GM18517 (cell line): ENCODE results near the gene MT3.
A peak's percentile ranks its signal among the peaks of the same experiment; 100 is the strongest.
"Not testable (repeated sequence)": the region's sequence is repeated elsewhere in the genome, so short reads cannot be mapped to it uniquely, and the experiment has no call there.

Experiments used
- ATAC-seq: cut with Tn5 transposase; IDR thresholded peaks from one replicate; pipeline ENCODE4 v1.9.1; 2021; ENCODE audit warnings: mild to moderate bottlenecking, moderate library complexity; ENCODE audit not compliant: unreplicated experiment

MT3 gene

GRCh38 chr16:56577300-56577625 lies 12.1 kb upstream of the MT3 start:
- no peak for ATAC-seq

GRCh38 chr16:56580391-56581048 lies 8.8 kb upstream of the MT3 start:
- ATAC-seq = no peak

- not testable (repeated sequence) for ATAC-seq
These were observed 6.4 kb upstream of the MT3 start for GRCh38 chr16:56582911-56583310.

- ATAC-seq = no peak
These were observed 5.8 kb upstream of the MT3 start for GRCh38 chr16:56583351-56584168.

GRCh38 chr16:56584276-56584675 lies 5.1 kb upstream of the MT3 start:
- ATAC-seq = no peak

- no peak for ATAC-seq
These were observed 567 bp upstream of the MT3 start for GRCh38 chr16:56588781-56589140.

- no peak for ATAC-seq
These were observed 2.2 kb downstream of the MT3 start for GRCh38 chr16:56591377-56592060.

GRCh38 chr16:56593573-56594291 lies 4.4 kb downstream of the MT3 start:
- no peak for ATAC-seq

GRCh38 chr16:56594292-56594619 lies 4.9 kb downstream of the MT3 start:
- ATAC-seq = no peak

GRCh38 chr16:56600398-56600999 lies 11.2 kb downstream of the MT3 start:
- ATAC-seq = no peak

- ATAC-seq = no peak
These were observed 12.0 kb downstream of the MT3 start for GRCh38 chr16:56601325-56601724.

GRCh38 chr16:56603589-56603988 lies 14.3 kb downstream of the MT3 start:
- no peak for ATAC-seq

- no peak for ATAC-seq
These were observed 15.6 kb downstream of the MT3 start for GRCh38 chr16:56604966-56605365.

GRCh38 chr16:56605475-56605874 lies 16.1 kb downstream of the MT3 start:
- no peak for ATAC-seq

- no peak for ATAC-seq
These were observed 16.7 kb downstream of the MT3 start for GRCh38 chr16:56606071-56606475.

- no peak for ATAC-seq
These were observed 17.3 kb downstream of the MT3 start for GRCh38 chr16:56606476-56607108.

- no peak for ATAC-seq
These were observed 17.8 kb downstream of the MT3 start for GRCh38 chr16:56607109-56607618.

- ATAC-seq = no peak
These were observed 18.3 kb downstream of the MT3 start for GRCh38 chr16:56607675-56608042.

- peak; percentile 73 for ATAC-seq
These were observed 18.9 kb downstream of the MT3 start, which contains the start of gene MT2A for GRCh38 chr16:56608043-56608875. MT2A (plus strand) TSS chr16:56608584; CDS start chr16:56608656, 72 bp downstream.
